Ishikawa (cell line): ENCODE results near the gene PNPLA3.

Experiments used
- CEBPB ChIP-seq: IDR thresholded peaks from 2 replicates; pipeline ENCODE4 v1.6.1; 2012
- CREB1 ChIP-seq: IDR thresholded peaks from 2 replicates; pipeline ENCODE4 v1.6.1; 2012; ENCODE audit warnings: low read depth
- EGR1 ChIP-seq: IDR thresholded peaks from 2 replicates; pipeline ENCODE4 v1.6.1; 2012
- EP300 ChIP-seq: IDR thresholded peaks from 2 replicates; pipeline ENCODE4 v1.6.1; 2012; ENCODE audit warnings: borderline replicate concordance
- FOXM1 ChIP-seq: IDR thresholded peaks from 2 replicates; pipeline ENCODE4 v1.6.1; 2012; ENCODE audit warnings: low read depth, borderline replicate concordance
- NFIC ChIP-seq: IDR thresholded peaks from 2 replicates; pipeline ENCODE4 v1.6.1; 2012
- RAD21 ChIP-seq: IDR thresholded peaks from 2 replicates; pipeline ENCODE4 v1.6.1; 2012; ENCODE audit warnings: low read depth
- TAF1 ChIP-seq: IDR thresholded peaks from 2 replicates; pipeline ENCODE4 v1.6.1; 2012; ENCODE audit warnings: low read depth, mild to moderate bottlenecking
- TEAD4 ChIP-seq: IDR thresholded peaks from 2 replicates; pipeline ENCODE4 v1.6.1; 2012
- USF1 ChIP-seq: IDR thresholded peaks from 2 replicates; pipeline ENCODE4 v1.6.1; 2012
- YY1 ChIP-seq: IDR thresholded peaks from 2 replicates; pipeline ENCODE4 v1.6.1; 2012; ENCODE audit warnings: low read depth
- ZBTB7A ChIP-seq: IDR thresholded peaks from 2 replicates; pipeline ENCODE4 v1.6.1; 2012; ENCODE audit warnings: low read depth
- TF ChIP-seq, protein P1 (sequence below): IDR thresholded peaks from 2 replicates; pipeline ENCODE4 v1.6.1; 2012
- TF ChIP-seq, protein P2 (sequence below): IDR thresholded peaks from 2 replicates; pipeline ENCODE4 v1.6.1; 2012; ENCODE audit warnings: low read depth, mild to moderate bottlenecking

GRCh38 chr22:43971112-43971511 is 47.5 kb downstream of the PNPLA3 start:
- TF ChIP-seq RAD21 = no peak
- TF ChIP-seq EGR1 = no peak
- TF ChIP-seq, protein P1, sequence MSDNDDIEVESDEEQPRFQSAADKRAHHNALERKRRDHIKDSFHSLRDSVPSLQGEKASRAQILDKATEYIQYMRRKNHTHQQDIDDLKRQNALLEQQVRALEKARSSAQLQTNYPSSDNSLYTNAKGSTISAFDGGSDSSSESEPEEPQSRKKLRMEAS = no peak
- TF ChIP-seq TAF1 = no peak
- no peak for TF ChIP-seq ZBTB7A
- TF ChIP-seq CEBPB = no peak
- no peak for TF ChIP-seq EP300
- TF ChIP-seq FOXM1 = no peak
- TF ChIP-seq USF1 = no peak
- TF ChIP-seq, protein P2, sequence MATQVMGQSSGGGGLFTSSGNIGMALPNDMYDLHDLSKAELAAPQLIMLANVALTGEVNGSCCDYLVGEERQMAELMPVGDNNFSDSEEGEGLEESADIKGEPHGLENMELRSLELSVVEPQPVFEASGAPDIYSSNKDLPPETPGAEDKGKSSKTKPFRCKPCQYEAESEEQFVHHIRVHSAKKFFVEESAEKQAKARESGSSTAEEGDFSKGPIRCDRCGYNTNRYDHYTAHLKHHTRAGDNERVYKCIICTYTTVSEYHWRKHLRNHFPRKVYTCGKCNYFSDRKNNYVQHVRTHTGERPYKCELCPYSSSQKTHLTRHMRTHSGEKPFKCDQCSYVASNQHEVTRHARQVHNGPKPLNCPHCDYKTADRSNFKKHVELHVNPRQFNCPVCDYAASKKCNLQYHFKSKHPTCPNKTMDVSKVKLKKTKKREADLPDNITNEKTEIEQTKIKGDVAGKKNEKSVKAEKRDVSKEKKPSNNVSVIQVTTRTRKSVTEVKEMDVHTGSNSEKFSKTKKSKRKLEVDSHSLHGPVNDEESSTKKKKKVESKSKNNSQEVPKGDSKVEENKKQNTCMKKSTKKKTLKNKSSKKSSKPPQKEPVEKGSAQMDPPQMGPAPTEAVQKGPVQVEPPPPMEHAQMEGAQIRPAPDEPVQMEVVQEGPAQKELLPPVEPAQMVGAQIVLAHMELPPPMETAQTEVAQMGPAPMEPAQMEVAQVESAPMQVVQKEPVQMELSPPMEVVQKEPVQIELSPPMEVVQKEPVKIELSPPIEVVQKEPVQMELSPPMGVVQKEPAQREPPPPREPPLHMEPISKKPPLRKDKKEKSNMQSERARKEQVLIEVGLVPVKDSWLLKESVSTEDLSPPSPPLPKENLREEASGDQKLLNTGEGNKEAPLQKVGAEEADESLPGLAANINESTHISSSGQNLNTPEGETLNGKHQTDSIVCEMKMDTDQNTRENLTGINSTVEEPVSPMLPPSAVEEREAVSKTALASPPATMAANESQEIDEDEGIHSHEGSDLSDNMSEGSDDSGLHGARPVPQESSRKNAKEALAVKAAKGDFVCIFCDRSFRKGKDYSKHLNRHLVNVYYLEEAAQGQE = no peak
- no peak for TF ChIP-seq CREB1
- TF ChIP-seq TEAD4 = no peak
- no peak for TF ChIP-seq NFIC
- no peak for TF ChIP-seq YY1
